T-helper 1 cell treated with Interleukin-12 subunit alpha and Interleukin-12 subunit beta and Interleukin-4 antibody, amounts not matched to agents 30 μg/mL and 1 μg/mL, for 36 hours (primary cell): ENCODE data around the gene IL13.
"Not testable (repeated sequence)": the region's sequence is repeated elsewhere in the genome, so short reads cannot be mapped to it uniquely, and the experiment has no call there.

ENCODE experiments used
- H3K27ac Mint-ChIP-seq: one replicate; pipeline ENCODE4 v1.8.0; 2021; ENCODE audit warnings: mild to moderate bottlenecking, mixed read lengths
- H3K27me3 Mint-ChIP-seq: one replicate; pipeline ENCODE4 v1.8.0; 2021; ENCODE audit warnings: low read depth, mixed read lengths
- H3K36me3 Mint-ChIP-seq: one replicate; pipeline ENCODE4 v1.8.0; 2021; ENCODE audit warnings: low read depth, mixed read lengths
- H3K4me1 Mint-ChIP-seq: one replicate; pipeline ENCODE4 v1.8.0; 2021; ENCODE audit warnings: low read depth, mixed read lengths
- H3K4me3 Mint-ChIP-seq: one replicate; pipeline ENCODE4 v1.8.0; 2021; ENCODE audit warnings: mild to moderate bottlenecking, moderate library complexity, mixed read lengths
- H3K9me3 Mint-ChIP-seq: one replicate; pipeline ENCODE4 v1.8.0; 2021; ENCODE audit warnings: mixed read lengths

The IL13 gene

GRCh38 chr5:132686193-132686592, 28.2 kb downstream of the IL13 start:
- Mint-ChIP-seq H3K9me3 (no peaks in the 10 kb centered on the region), H3K27ac (no peak overlapping the region), H3K27me3 (no peaks in the 10 kb centered on the region), H3K4me1 (peaks cover 31% of the 10 kb centered on the region), H3K36me3 (peaks cover 15% of the 10 kb centered on the region), H3K4me3 (no peak overlapping the region)

- peaks cover 37% of the 10 kb centered on the region for H3K4me1 Mint-ChIP-seq
- peak overlapping the region; percentile 26 for H3K4me3 Mint-ChIP-seq
- H3K36me3 Mint-ChIP-seq = peaks cover 16% of the 10 kb centered on the region
- H3K27me3 Mint-ChIP-seq = no peaks in the 10 kb centered on the region
- peak overlapping the region; percentile 76 for H3K27ac Mint-ChIP-seq
- peaks cover 3% of the 10 kb centered on the region for H3K9me3 Mint-ChIP-seq
Observed at GRCh38 chr5:132687995-132688394, 30.0 kb downstream of the IL13 start.

- H3K36me3 Mint-ChIP-seq = peaks cover 16% of the 10 kb centered on the region
- no peak overlapping the region for H3K4me3 Mint-ChIP-seq
- peaks cover 37% of the 10 kb centered on the region for H3K4me1 Mint-ChIP-seq
- peak overlapping the region; percentile 76 for H3K27ac Mint-ChIP-seq
- no peaks in the 10 kb centered on the region for H3K27me3 Mint-ChIP-seq
- peaks cover 3% of the 10 kb centered on the region for H3K9me3 Mint-ChIP-seq
Observed at GRCh38 chr5:132688536-132689339, 30.8 kb downstream of the IL13 start.

- Mint-ChIP-seq H3K9me3 (peaks cover 3% of the 10 kb centered on the region), H3K36me3 (peaks cover 16% of the 10 kb centered on the region), H3K27ac (no peak overlapping the region), H3K27me3 (no peaks in the 10 kb centered on the region), H3K4me1 (peaks cover 37% of the 10 kb centered on the region), H3K4me3 (no peak overlapping the region)
Observed at GRCh38 chr5:132689513-132689912, 31.5 kb downstream of the IL13 start.

GRCh38 chr5:132690156-132690555, 32.2 kb downstream of the IL13 start:
- Mint-ChIP-seq H3K4me3 (no peak overlapping the region), H3K36me3 (peaks cover 15% of the 10 kb centered on the region), H3K9me3 (peaks cover 3% of the 10 kb centered on the region), H3K27ac (no peak overlapping the region), H3K4me1 (peaks cover 31% of the 10 kb centered on the region), H3K27me3 (no peaks in the 10 kb centered on the region)

GRCh38 chr5:132691755-132692631, 34.0 kb downstream of the IL13 start:
- H3K9me3 Mint-ChIP-seq, H3K27me3 Mint-ChIP-seq, H3K4me3 Mint-ChIP-seq: not testable (repeated sequence)
- H3K27ac Mint-ChIP-seq = peak overlapping the region; percentile 9
- H3K4me1 Mint-ChIP-seq = peaks cover 24% of the 10 kb centered on the region
- H3K36me3 Mint-ChIP-seq = peaks cover 14% of the 10 kb centered on the region

- H3K27me3 Mint-ChIP-seq = no peaks in the 10 kb centered on the region
- no peak overlapping the region for H3K27ac Mint-ChIP-seq
- no peak overlapping the region for H3K4me3 Mint-ChIP-seq
- peaks cover 24% of the 10 kb centered on the region for H3K4me1 Mint-ChIP-seq
- peaks cover 3% of the 10 kb centered on the region for H3K9me3 Mint-ChIP-seq
- H3K36me3 Mint-ChIP-seq = peaks cover 17% of the 10 kb centered on the region
Observed at GRCh38 chr5:132692632-132692967, 34.6 kb downstream of the IL13 start.

- Mint-ChIP-seq H3K4me1 (peaks cover 11% of the 10 kb centered on the region), H3K27ac (no peak overlapping the region), H3K4me3 (no peak overlapping the region), H3K36me3 (peaks cover 33% of the 10 kb centered on the region), H3K27me3 (no peaks in the 10 kb centered on the region), H3K9me3 (peaks cover 3% of the 10 kb centered on the region)
Observed at GRCh38 chr5:132695956-132696355, 38.0 kb downstream of the IL13 start.

- Mint-ChIP-seq H3K27ac (peak overlapping the region; percentile 50), H3K4me3 (no peak overlapping the region), H3K9me3 (no peaks in the 10 kb centered on the region), H3K36me3 (peaks cover 45% of the 10 kb centered on the region), H3K4me1 (peaks cover 25% of the 10 kb centered on the region), H3K27me3 (no peaks in the 10 kb centered on the region)
Observed at GRCh38 chr5:132704875-132705274, 46.9 kb downstream of the IL13 start.

GRCh38 chr5:132708645-132709044, 50.7 kb downstream of the IL13 start:
- Mint-ChIP-seq H3K4me3 (no peak overlapping the region), H3K27ac (no peak overlapping the region)

More at GRCh38 chr5:132708645-132709044, 50.7 kb downstream of the IL13 start:
- Mint-ChIP-seq H3K9me3 (no peaks in the 10 kb centered on the region), H3K27me3 (no peaks in the 10 kb centered on the region), H3K4me1 (peaks cover 15% of the 10 kb centered on the region), H3K36me3 (peaks cover 28% of the 10 kb centered on the region)
